Neutrophil (primary cell): ENCODE data around the gene TMSB4X.
A peak's percentile ranks its signal among the peaks of the same experiment; 100 is the strongest.

Source experiments
- H3K27ac ChIP-seq: fragments of 200-600 bp; sonication (generic); 2 replicates; pipeline ENCODE4 v1.5.1; 2016; ENCODE audit warnings: mild to moderate bottlenecking, moderate library complexity
- H3K27me3 ChIP-seq: fragments of 200-600 bp; sonication (generic); 2 replicates; pipeline ENCODE4 v1.6.0; 2016; ENCODE audit warnings: mild to moderate bottlenecking
- H3K36me3 ChIP-seq: fragments of 200-600 bp; sonication (generic); 2 replicates; pipeline ENCODE4 v1.5.1; 2017
- H3K4me1 ChIP-seq, 2 experiments: fragments of 200-600 bp in 1 of 2; sonication (generic) in 1 of 2; 1 replicate in 1 of 2; 2 replicates in 1 of 2; pipeline versions ENCODE4 v1.5.1 to v1.6.1; 2013 to 2016; ENCODE audit warnings: low read depth in 1 of 2, low read length in 1 of 2, mild to moderate bottlenecking in 1 of 2, moderate library complexity in 1 of 2; ENCODE audit not compliant: control insufficient read depth in 1 of 2, insufficient read depth in 1 of 2
- H3K4me3 ChIP-seq, 2 experiments: fragments of 200-600 bp in 1 of 2; sonication (generic) in 1 of 2; 1 replicate in 1 of 2; 2 replicates in 1 of 2; pipeline ENCODE4 v1.5.1; 2013 to 2016; ENCODE audit warnings: low read depth in 1 of 2, low read length in 1 of 2, mild to moderate bottlenecking in 1 of 2, moderate library complexity in 1 of 2
- H3K9me3 ChIP-seq: fragments of 200-600 bp; sonication (generic); 2 replicates; pipeline ENCODE4 v1.5.1; 2016
- TF ChIP-seq, protein P1 (sequence below): fragments of 200-600 bp; sonication (generic); IDR thresholded peaks from 2 replicates; pipeline ENCODE4 v1.5.1; 2016; ENCODE audit warnings: antibody characterized with exemption

TMSB4X gene

GRCh38 chrX:12965131-12965940 is 9.6 kb upstream of the TMSB4X start:
- Histone ChIP-seq H3K27ac (no peak overlapping the region), H3K4me1 (peaks cover 35 to 45% of the 10 kb centered on the region in 2 experiments), H3K9me3 (no peaks in the 10 kb centered on the region), H3K27me3 (no peaks in the 10 kb centered on the region), H3K4me3 (no peak overlapping the region), H3K36me3 (no peaks in the 10 kb centered on the region)
- TF ChIP-seq, protein P1, sequence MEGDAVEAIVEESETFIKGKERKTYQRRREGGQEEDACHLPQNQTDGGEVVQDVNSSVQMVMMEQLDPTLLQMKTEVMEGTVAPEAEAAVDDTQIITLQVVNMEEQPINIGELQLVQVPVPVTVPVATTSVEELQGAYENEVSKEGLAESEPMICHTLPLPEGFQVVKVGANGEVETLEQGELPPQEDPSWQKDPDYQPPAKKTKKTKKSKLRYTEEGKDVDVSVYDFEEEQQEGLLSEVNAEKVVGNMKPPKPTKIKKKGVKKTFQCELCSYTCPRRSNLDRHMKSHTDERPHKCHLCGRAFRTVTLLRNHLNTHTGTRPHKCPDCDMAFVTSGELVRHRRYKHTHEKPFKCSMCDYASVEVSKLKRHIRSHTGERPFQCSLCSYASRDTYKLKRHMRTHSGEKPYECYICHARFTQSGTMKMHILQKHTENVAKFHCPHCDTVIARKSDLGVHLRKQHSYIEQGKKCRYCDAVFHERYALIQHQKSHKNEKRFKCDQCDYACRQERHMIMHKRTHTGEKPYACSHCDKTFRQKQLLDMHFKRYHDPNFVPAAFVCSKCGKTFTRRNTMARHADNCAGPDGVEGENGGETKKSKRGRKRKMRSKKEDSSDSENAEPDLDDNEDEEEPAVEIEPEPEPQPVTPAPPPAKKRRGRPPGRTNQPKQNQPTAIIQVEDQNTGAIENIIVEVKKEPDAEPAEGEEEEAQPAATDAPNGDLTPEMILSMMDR, result no peak

DNA sequence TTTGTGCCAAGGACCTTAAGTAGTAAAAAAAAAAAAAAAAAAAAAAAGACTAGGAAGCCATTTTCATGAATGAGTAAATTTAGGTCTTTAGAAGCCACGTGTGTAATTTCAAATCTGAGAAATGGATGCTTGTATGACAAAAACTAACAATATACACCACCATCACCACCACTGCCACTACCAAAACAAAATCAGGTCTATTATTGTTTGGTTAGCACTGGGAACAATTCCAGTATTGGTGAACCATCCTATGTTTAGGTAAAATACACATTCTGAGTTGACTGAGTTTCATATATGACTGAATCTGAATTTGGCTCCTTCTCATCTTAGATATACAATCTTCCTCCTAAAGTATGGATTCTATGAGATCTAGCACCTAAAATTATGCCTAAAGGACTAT is 8.8 kb upstream of the TMSB4X start:
- no peaks in the 10 kb centered on the region for H3K27me3 ChIP-seq
- no peak overlapping the region for H3K27ac ChIP-seq
- H3K4me3 ChIP-seq, result no peak overlapping the region
- H3K36me3 ChIP-seq, result no peaks in the 10 kb centered on the region
- no peaks in the 10 kb centered on the region for H3K9me3 ChIP-seq
- H3K4me1 ChIP-seq, result peaks cover 41 to 48% of the 10 kb centered on the region in 2 experiments
- TF ChIP-seq, protein P1, result no peak

DNA sequence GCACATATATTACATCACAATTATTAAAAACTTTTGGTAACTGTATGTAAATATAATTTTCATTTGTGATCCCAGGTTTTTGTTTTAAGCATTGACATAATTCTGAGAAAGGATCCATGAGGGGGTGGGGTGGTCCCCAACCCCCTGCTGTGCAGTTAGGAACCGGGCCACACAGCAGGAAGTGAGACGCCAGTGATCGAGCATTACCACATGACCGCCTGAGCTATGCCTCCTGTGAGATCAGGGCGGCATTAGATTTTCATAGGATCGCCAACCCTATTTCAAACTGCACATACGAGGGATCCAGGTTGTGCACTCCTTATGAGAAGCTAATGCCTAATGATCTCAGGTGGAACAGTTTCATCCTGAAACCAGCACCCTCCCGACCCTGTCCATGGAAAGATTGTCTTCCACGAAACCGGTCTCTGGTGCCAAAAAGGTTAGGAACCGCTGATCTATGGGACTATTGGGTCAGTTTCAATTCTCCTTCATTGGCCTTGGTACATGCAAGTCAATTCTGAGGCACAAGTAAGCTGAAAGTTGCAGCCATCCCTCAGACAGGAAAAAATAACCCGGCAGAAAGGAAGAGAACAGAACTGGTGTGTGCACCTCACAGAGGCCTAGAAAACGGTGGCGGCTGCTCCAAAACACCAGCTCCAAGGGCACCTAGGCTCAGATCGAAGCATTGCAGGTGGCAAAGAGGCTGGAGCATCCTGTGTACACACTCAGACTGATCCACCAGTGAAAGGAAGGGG is 7.0 kb upstream of the TMSB4X start:
- Histone ChIP-seq H3K27ac (peak overlapping the region; percentile 54), H3K36me3 (no peaks in the 10 kb centered on the region), H3K4me3 (no peak overlapping the region), H3K27me3 (no peaks in the 10 kb centered on the region), H3K4me1 (peaks cover 47 to 52% of the 10 kb centered on the region in 2 experiments), H3K9me3 (no peaks in the 10 kb centered on the region)
- TF ChIP-seq, protein P1, result no peak

GRCh38 chrX:12970691-12971202 is 4.2 kb upstream of the TMSB4X start:
- Histone ChIP-seq H3K27me3 (no peaks in the 10 kb centered on the region), H3K27ac (peak overlapping the region; percentile 99), H3K36me3 (no peaks in the 10 kb centered on the region), H3K4me3 (peak overlapping the region; percentile 18 to 27), H3K4me1 (peaks cover 48 to 69% of the 10 kb centered on the region in 2 experiments), H3K9me3 (no peaks in the 10 kb centered on the region)
- TF ChIP-seq, protein P1, result peak; percentile 42

DNA sequence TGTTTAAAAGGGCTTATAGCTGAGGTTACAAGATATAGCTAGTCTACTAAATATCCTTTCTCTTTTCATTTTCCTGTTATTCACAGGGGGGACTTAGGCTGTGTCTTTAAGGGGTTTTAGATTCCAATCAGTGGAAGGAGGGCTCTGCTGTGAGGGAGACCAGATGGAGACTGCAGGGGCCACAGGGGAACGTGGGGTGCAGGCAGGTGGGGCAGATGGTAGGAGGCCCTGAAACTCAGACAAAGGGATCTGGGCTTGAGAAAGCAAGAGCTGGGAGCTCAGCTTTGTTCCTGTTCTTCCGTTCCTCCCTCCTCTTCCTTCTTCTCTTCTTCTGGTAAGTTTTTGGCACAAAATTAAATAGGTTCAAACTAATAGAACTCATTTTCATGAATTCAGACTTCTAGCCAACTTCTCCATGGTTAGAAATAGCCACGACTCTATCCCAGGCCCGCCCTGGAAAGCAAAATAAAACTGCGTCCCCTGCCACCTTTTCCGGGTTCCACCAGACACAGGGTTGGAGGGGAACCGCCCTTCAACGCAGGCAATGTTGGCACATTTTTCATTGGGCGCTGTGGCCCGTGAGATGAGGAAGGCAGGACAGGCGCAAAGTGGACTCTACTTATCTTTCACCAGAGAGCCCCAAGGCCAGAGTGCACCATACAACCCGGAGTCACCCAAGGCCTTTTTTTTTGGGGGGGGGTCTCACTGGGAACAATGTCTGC is 3.5 kb upstream of the TMSB4X start:
- H3K4me1 ChIP-seq, result peaks cover 48 to 69% of the 10 kb centered on the region in 2 experiments
- H3K36me3 ChIP-seq, result peaks cover 4% of the 10 kb centered on the region
- peak overlapping the region; percentile 18 to 27 for H3K4me3 ChIP-seq
- H3K27ac ChIP-seq, result peak overlapping the region; percentile 99
- TF ChIP-seq, protein P1, result no peak
- no peaks in the 10 kb centered on the region for H3K27me3 ChIP-seq
- H3K9me3 ChIP-seq, result no peaks in the 10 kb centered on the region
